ENCODE data around the gene SPRED3. TPM values are rescaled to one million over a fixed set of nuclear protein-coding genes. Genes with fewer than 3 reads are reported as not detected.

The SPRED3 gene
- total and polyA plus RNA-seq, 9 of the 15 experiments (the other 6 are each of a cell fraction or from before 2014, with no cell fraction given) = 0.05 to 1.3 (median 0.36) TPM

DNA sequence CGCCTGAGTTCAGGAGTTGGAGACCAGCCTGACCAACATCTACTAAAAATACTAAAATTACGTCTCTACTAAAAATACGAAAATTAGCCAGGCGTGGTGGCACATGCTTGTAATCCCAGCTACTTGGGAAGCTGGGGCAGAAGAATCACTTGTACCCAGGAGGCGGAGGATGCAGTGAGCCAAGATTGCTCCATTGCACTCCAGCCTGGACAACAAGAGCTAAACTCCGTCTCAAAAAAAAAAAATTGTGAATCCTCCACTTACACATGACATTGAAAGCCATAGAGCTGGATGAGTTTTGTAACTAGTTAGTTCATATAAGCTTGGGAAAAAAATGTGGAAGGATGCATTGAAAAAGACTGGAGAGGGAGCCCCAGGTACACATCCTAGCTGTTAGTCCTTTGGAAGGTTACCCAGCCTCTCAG lies 14.6 kb upstream of the SPRED3 start (continued):
- TF ChIP-seq CBX2 (IDR thresholded peaks at IDR 0.05; ENCODE audit: insufficient read depth, low read length, poor library complexity, severe bottlenecking) = no peak
- no peak for TF ChIP-seq RAD21 (CRISPR knock-in tag; conservative IDR thresholded peaks at IDR 0.05 in 1 of 2, IDR thresholded peaks at IDR 0.05 in 1 of 2)
- TF ChIP-seq NONO (IDR thresholded peaks at IDR 0.05; ENCODE audit: low read depth in 2 of 2, low read length in 1 of 2) = no peak
- TF ChIP-seq, protein P1, sequence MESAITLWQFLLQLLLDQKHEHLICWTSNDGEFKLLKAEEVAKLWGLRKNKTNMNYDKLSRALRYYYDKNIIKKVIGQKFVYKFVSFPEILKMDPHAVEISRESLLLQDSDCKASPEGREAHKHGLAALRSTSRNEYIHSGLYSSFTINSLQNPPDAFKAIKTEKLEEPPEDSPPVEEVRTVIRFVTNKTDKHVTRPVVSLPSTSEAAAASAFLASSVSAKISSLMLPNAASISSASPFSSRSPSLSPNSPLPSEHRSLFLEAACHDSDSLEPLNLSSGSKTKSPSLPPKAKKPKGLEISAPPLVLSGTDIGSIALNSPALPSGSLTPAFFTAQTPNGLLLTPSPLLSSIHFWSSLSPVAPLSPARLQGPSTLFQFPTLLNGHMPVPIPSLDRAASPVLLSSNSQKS (CRISPR knock-in tag; IDR thresholded peaks at IDR 0.05) = no peak
- no peak for TF ChIP-seq HSF4 (CRISPR knock-in tag; IDR thresholded peaks at IDR 0.05; ENCODE audit: borderline replicate concordance)
- no peak for TF ChIP-seq RBM25 (IDR thresholded peaks at IDR 0.05; ENCODE audit: low read depth, low read length, severe bottlenecking)
- no peak for TF ChIP-seq REST (IDR thresholded peaks at IDR 0.05; ENCODE audit: borderline replicate concordance)
- TF ChIP-seq REST (CRISPR knock-in tag; IDR thresholded peaks at IDR 0.05; ENCODE audit: low read depth) = no peak
- TF ChIP-seq ZNF263 (CRISPR knock-in tag; IDR thresholded peaks at IDR 0.05; ENCODE audit: borderline replicate concordance) = no peak
- no peak for TF ChIP-seq POLR2AphosphoS5 (IDR thresholded peaks at IDR 0.05; ENCODE audit: control insufficient read depth, insufficient read depth, low read depth, low read length)
- TF ChIP-seq JUN (IDR thresholded peaks at IDR 0.05; ENCODE audit: borderline replicate concordance, low read depth, low read length) = no peak
- no peak for TF ChIP-seq JUN (CRISPR knock-in tag; IDR thresholded peaks at IDR 0.05; ENCODE audit: borderline replicate concordance)
- peak; percentile 57; the same call in 1 of the 2 replicates for TF ChIP-seq TAF7 (tag; IDR thresholded peaks at IDR 0.05)
- 0 out of 2 replicates have a peak, but pooled peaks have one; percentile 44 for TF ChIP-seq NKRF (IDR thresholded peaks at IDR 0.05; ENCODE audit: borderline replicate concordance)
